ENCODE results near the gene TYSND1.

Gene TYSND1

GRCh38 chr10:70146489-70147258 lies at the start of gene TYSND1:
TSS of gene TYSND1 (minus strand) at chr10:70146700. CDS start at chr10:70146586, 114 bp downstream.
- CTCF ChIA-PET = interaction anchor here (0.5 to 6.7 kb wide), 46 partner anchors 8 to 377 kb away, joined by 3 to 60 read pairs (median 4); partner anchors contain the start of genes AIFM2 and SAR1A
- peak; percentile 82 for DNase-seq (ENCODE audit: low read depth, low spot score)
- H3K4me3 ChIP-seq (ENCODE audit: low read depth, low read length) = peak within 1 kb of the TSS; percentile 66
- peak; percentile 91 for TF ChIP-seq CTCF (IDR thresholded peaks at IDR 0.05; ENCODE audit: insufficient read depth, low read length, missing control alignments)
- POLR2A ChIA-PET = interaction anchor here (0.6 to 2.9 kb wide), 9 partner anchors 10 to 404 kb away, joined by 3 to 18 read pairs (median 3); partner anchors contain the start of gene SAR1A

- TF ChIP-seq CTCF (IDR thresholded peaks at IDR 0.05; ENCODE audit: insufficient read depth, low read length, missing control alignments) = no peak
- ChIA-PET POLR2A (interaction anchor here (1.7 kb wide), 1 partner anchor 23 kb away, joined by 13 read pairs; the partner anchor contains the start of gene SAR1A), CTCF (interaction anchor here (1.0 to 2.4 kb wide), 3 partner anchors 47 to 171 kb away, joined by 3 to 14 read pairs (median 7); partner anchors contain the start of gene TYSND1)
- no peak overlapping the region for H3K4me3 ChIP-seq (ENCODE audit: low read depth, low read length)
- no peak for DNase-seq (ENCODE audit: low read depth, low spot score)
These were observed 46.9 kb upstream of the TYSND1 start for GRCh38 chr10:70193391-70193844.

- no peak for DNase-seq (ENCODE audit: low read depth, low spot score)
- ChIA-PET CTCF (interaction anchor here (0.7 to 2.4 kb wide), 4 partner anchors 46 to 172 kb away, joined by 3 to 14 read pairs (median 5); partner anchors contain the start of gene TYSND1), POLR2A (interaction anchor here (0.5 to 1.7 kb wide), 3 partner anchors 17 to 24 kb away, joined by 3 to 13 read pairs (median 5); partner anchors contain the start of gene SAR1A)
- H3K4me3 ChIP-seq (ENCODE audit: low read depth, low read length) = no peak overlapping the region
- no peak for TF ChIP-seq CTCF (IDR thresholded peaks at IDR 0.05; ENCODE audit: insufficient read depth, low read length, missing control alignments)
These were observed 45.9 kb upstream of the TYSND1 start for GRCh38 chr10:70192326-70192968.

GRCh38 chr10:70191972-70192305 lies 45.4 kb upstream of the TYSND1 start:
- no peak overlapping the region for H3K4me3 ChIP-seq (ENCODE audit: low read depth, low read length)
- peak; percentile 95 for DNase-seq (ENCODE audit: low read depth, low spot score)
- ChIA-PET POLR2A (interaction anchor here (0.5 to 1.7 kb wide), 3 partner anchors 18 to 23 kb away, joined by 3 to 13 read pairs (median 5); partner anchors contain the start of gene SAR1A), CTCF (interaction anchor here (1.4 to 2.4 kb wide), 4 partner anchors 46 to 173 kb away, joined by 3 to 14 read pairs (median 9); partner anchors contain the start of gene TYSND1)
- TF ChIP-seq CTCF (IDR thresholded peaks at IDR 0.05; ENCODE audit: insufficient read depth, low read length, missing control alignments) = no peak

- H3K4me3 ChIP-seq (ENCODE audit: low read depth, low read length) = no peak overlapping the region
- POLR2A ChIA-PET = no interaction called here
- CTCF ChIA-PET = interaction anchor here (0.7 to 2.0 kb wide), 6 partner anchors 12 to 173 kb away, joined by 3 to 11 read pairs (median 3); partner anchors contain the start of gene TYSND1
- no peak for DNase-seq (ENCODE audit: low read depth, low spot score)
- TF ChIP-seq CTCF (IDR thresholded peaks at IDR 0.05; ENCODE audit: insufficient read depth, low read length, missing control alignments) = no peak
These were observed 44.9 kb upstream of the TYSND1 start for GRCh38 chr10:70191161-70191971.
